ENCODE data around the gene TSPAN18. TPM values are rescaled to one million over a fixed set of nuclear protein-coding genes. Genes with fewer than 3 reads are reported as not detected.

TSPAN18 gene
- total and polyA plus RNA-seq, 10 of the 15 experiments (the other 5 are each of a cell fraction or from before 2014, with no cell fraction given) = 0.02 to 0.77 (median 0.13) TPM; not detected in 1

- TF ChIP-seq JUNB (IDR thresholded peaks at IDR 0.05) (peak; percentile 85), RFX5 (IDR thresholded peaks at IDR 0.05; ENCODE audit: low read depth, low read length) (no peak)
These were observed 55.7 kb downstream of the TSPAN18 start (continued) for GRCh38 chr11:44782478-44782877.

- Histone ChIP-seq H3K9ac (ENCODE audit: control insufficient read depth, insufficient read depth, low read length) (no peak overlapping the region), H2AFZ (ENCODE audit: control insufficient read depth, low read depth, low read length) (no peak overlapping the region), H3K4me3 (no peak overlapping the region), H3K79me2 (ENCODE audit: control insufficient read depth, insufficient read depth, low read length) (no peaks in the 10 kb centered on the region), H4K20me1 (ENCODE audit: control insufficient read depth, insufficient read depth) (no peaks in the 10 kb centered on the region), H3K9me3 (replicated peaks; ENCODE audit: control insufficient read depth, insufficient read depth, low read length) (no peaks in the 10 kb centered on the region), H3K27me3 (replicated peaks in 1 of 2; ENCODE audit: control insufficient read depth in 2 of 2, insufficient read depth in 2 of 2, low read length in 1 of 2) (no peaks in the 10 kb centered on the region; a peak in 1 of 4 replicates), H3K27ac (ENCODE audit: control insufficient read depth, insufficient read depth) (no peak overlapping the region), H3K4me2 (ENCODE audit: control insufficient read depth, insufficient read depth) (no peak overlapping the region), H3K4me1 (ENCODE audit: control insufficient read depth, insufficient read depth, low read length) (no peaks in the 10 kb centered on the region), H3K36me3 (ENCODE audit: control insufficient read depth in 2 of 2, insufficient read depth in 2 of 2, low read length in 1 of 2) (no peaks in the 10 kb centered on the region)
- no peak for FAIRE-seq
- ChIA-PET CTCF (interaction anchor here (1.7 to 2.7 kb wide), 2 partner anchors 8 to 127 kb away, joined by 3 to 10 read pairs; no protein-coding TSS in a partner anchor), POLR2A (no interaction called here), RAD21 (ENCODE audit: unreplicated experiment) (no interaction called here), SMC1A (ENCODE audit: uncharacterized antibody, unreplicated experiment) (no interaction called here)
- peak; percentile 73 for ATAC-seq
- no peak for DNase-seq (ENCODE audit: low read depth, low spot score)
- WGBS (ENCODE audit: insufficient coverage, insufficient replicate concordance, low lambda C conversion rate, missing lambda C conversion rate) = 21% methylated on average over 8 of the region's 8 CpGs
- in situ Hi-C loops (cut with MboI) = no loop called here
- TF ChIP-seq SP1 (IDR thresholded peaks at IDR 0.05; ENCODE audit: low read depth, low read length) = no peak
- peak; percentile 67; the same call in 1 of the 2 replicates for TF ChIP-seq SPI1 (IDR thresholded peaks at IDR 0.05; ENCODE audit: borderline replicate concordance, insufficient read depth, low read depth, low read length)
- no TSS peak for BruUV-seq (replicated peaks)
- intact Hi-C loops (cut with micrococcal nuclease; ENCODE audit: unreplicated experiment) = loop anchor here (1.0 kb wide), 1 partner anchor 127 kb away; no protein-coding TSS in a partner anchor
These were observed 57.6 kb downstream of the TSPAN18 start for GRCh38 chr11:44784436-44784760.

GRCh38 chr11:44784851-44785250 lies 58.1 kb downstream of the TSPAN18 start:
- ChIA-PET CTCF (interaction anchor here (1.7 to 2.7 kb wide), 2 partner anchors 9 to 126 kb away, joined by 3 to 10 read pairs; no protein-coding TSS in a partner anchor), SMC1A (ENCODE audit: uncharacterized antibody, unreplicated experiment) (no interaction called here), RAD21 (ENCODE audit: unreplicated experiment) (no interaction called here), POLR2A (no interaction called here)
- Histone ChIP-seq H3K9ac (ENCODE audit: control insufficient read depth, insufficient read depth, low read length) (no peak overlapping the region), H3K9me3 (replicated peaks; ENCODE audit: control insufficient read depth, insufficient read depth, low read length) (no peaks in the 10 kb centered on the region), H3K4me2 (ENCODE audit: control insufficient read depth, insufficient read depth) (no peak overlapping the region), H3K27ac (ENCODE audit: control insufficient read depth, insufficient read depth) (no peak overlapping the region), H3K27me3 (replicated peaks in 1 of 2; ENCODE audit: control insufficient read depth in 2 of 2, insufficient read depth in 2 of 2, low read length in 1 of 2) (no peaks in the 10 kb centered on the region; a peak in 1 of 4 replicates), H3K4me3 (no peak overlapping the region), H2AFZ (ENCODE audit: control insufficient read depth, low read depth, low read length) (no peak overlapping the region), H3K36me3 (ENCODE audit: control insufficient read depth in 2 of 2, insufficient read depth in 2 of 2, low read length in 1 of 2) (no peaks in the 10 kb centered on the region), H4K20me1 (ENCODE audit: control insufficient read depth, insufficient read depth) (no peaks in the 10 kb centered on the region; the same call in 1 of the 2 replicates), H3K4me1 (ENCODE audit: control insufficient read depth, insufficient read depth, low read length) (no peaks in the 10 kb centered on the region), H3K79me2 (ENCODE audit: control insufficient read depth, insufficient read depth, low read length) (no peaks in the 10 kb centered on the region)
- TF ChIP-seq IRF5 (IDR thresholded peaks at IDR 0.05; ENCODE audit: borderline replicate concordance) (no peak), IRF3 (IDR thresholded peaks at IDR 0.05) (no peak)
- DNase-seq (ENCODE audit: low read depth, low spot score) (no peak), ATAC-seq (no peak), FAIRE-seq (no peak)
- no TSS peak for BruUV-seq (replicated peaks)
- intact Hi-C loops (cut with micrococcal nuclease; ENCODE audit: unreplicated experiment) (loop anchor here (1.0 kb wide), 1 partner anchor 126 kb away; no protein-coding TSS in a partner anchor), in situ Hi-C loops (cut with MboI) (no loop called here)
- 17% methylated on average over 3 of the region's 3 CpGs for WGBS (ENCODE audit: insufficient coverage, insufficient replicate concordance, low lambda C conversion rate, missing lambda C conversion rate)
